Measurements from ENCODE around the gene CPN1.
"Not testable (repeated sequence)": the region's sequence is repeated elsewhere in the genome, so short reads cannot be mapped to it uniquely, and the experiment has no call there.

The CPN1 gene

DNA sequence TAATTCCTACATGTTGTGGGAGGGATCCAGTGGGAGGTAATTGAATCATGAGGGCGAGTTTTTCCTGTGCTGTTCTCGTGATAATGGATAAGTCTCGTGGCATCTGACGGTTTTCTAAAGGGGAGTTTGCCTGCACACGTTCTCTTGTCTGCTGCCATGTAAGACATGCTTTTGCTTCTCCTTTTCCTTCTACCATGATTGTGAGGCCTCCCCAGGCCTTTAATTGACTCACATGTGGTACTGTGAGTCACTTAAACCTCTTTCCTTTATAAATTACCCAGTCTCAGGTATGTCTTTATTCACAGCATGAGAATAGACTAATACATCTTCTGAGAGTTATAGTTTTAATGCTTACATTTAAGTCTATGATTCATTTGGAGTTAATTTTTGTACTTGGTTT, 22.6 kb upstream of the CPN1 start:
- TF ChIP-seq, protein P1, sequence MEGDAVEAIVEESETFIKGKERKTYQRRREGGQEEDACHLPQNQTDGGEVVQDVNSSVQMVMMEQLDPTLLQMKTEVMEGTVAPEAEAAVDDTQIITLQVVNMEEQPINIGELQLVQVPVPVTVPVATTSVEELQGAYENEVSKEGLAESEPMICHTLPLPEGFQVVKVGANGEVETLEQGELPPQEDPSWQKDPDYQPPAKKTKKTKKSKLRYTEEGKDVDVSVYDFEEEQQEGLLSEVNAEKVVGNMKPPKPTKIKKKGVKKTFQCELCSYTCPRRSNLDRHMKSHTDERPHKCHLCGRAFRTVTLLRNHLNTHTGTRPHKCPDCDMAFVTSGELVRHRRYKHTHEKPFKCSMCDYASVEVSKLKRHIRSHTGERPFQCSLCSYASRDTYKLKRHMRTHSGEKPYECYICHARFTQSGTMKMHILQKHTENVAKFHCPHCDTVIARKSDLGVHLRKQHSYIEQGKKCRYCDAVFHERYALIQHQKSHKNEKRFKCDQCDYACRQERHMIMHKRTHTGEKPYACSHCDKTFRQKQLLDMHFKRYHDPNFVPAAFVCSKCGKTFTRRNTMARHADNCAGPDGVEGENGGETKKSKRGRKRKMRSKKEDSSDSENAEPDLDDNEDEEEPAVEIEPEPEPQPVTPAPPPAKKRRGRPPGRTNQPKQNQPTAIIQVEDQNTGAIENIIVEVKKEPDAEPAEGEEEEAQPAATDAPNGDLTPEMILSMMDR (IDR thresholded peaks at IDR 0.05; ENCODE audit: control insufficient read depth, insufficient read depth, low read depth, low read length, missing control alignments): no peak
- H3K4me3 ChIP-seq (ENCODE audit: control insufficient read depth, low read depth, low read length): no peak overlapping the region
- no peak for DNase-seq (ENCODE audit: low read depth)

DNA sequence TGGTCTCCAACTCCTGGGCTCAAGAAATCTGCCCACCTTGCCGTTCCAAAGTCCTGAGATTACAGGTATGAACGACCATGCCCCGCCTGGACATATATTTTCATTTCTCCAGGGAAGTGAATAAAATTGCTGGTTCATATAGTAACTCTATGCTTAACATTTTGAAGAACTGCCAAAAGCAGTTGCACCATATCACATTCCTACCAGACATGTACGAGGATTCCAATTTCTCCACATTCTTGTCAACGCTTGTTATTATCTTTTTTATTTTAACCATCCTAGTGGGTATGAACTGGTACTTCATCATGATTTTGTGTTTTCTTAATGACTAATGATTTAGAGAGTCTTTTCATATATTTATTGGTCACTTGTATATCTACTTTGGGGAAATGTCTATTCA, 21.9 kb upstream of the CPN1 start:
- TF ChIP-seq, protein P1 (IDR thresholded peaks at IDR 0.05; ENCODE audit: control insufficient read depth, insufficient read depth, low read depth, low read length, missing control alignments): no peak
- H3K4me3 ChIP-seq (ENCODE audit: control insufficient read depth, low read depth, low read length): no peak overlapping the region
- DNase-seq (ENCODE audit: low read depth): no peak

DNA sequence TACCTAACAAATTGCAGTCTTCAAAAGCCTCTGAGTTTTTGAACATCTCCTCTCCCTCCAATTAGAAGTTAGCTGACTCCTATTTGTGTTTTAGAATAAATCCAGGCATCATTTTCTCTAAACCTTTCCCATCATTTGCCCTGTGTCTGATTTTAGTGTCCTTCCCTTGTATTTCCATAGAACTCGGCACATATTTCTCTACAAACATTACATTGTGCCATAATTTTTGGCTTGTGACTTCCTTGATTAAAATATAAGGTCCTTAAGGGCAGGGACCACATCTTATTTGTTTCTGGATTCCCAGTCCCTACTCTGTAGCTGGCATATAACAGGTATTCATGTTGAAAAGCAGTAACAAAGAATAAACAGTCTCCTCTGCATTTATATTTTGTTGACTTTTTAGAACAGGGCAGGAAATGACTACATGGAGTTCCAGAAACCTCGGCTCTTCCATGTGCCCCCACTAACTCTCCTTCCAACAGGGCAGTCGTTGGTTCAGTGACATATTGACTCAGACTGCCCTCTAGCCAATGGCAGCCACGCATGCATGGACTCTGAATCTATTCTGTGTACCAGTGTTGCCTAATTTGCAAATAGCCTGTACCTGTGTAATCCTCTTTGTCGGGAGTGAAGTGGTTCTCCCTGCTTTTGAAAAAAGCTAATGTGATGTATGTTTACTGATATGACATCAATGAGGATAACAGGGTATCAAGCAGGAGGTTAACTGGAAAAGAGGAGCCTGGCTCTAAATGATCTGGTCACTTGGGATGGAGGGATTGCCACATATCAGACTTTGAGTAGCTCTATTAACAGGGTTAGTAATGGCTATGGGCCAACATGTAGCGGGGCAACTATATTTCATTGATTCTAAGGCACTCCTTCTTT, 19.8 kb upstream of the CPN1 start:
- DNase-seq (ENCODE audit: low read depth): no peak
- TF ChIP-seq, protein P1 (IDR thresholded peaks at IDR 0.05; ENCODE audit: control insufficient read depth, insufficient read depth, low read depth, low read length, missing control alignments): no peak
- no peak overlapping the region for H3K4me3 ChIP-seq (ENCODE audit: control insufficient read depth, low read depth, low read length)

DNA sequence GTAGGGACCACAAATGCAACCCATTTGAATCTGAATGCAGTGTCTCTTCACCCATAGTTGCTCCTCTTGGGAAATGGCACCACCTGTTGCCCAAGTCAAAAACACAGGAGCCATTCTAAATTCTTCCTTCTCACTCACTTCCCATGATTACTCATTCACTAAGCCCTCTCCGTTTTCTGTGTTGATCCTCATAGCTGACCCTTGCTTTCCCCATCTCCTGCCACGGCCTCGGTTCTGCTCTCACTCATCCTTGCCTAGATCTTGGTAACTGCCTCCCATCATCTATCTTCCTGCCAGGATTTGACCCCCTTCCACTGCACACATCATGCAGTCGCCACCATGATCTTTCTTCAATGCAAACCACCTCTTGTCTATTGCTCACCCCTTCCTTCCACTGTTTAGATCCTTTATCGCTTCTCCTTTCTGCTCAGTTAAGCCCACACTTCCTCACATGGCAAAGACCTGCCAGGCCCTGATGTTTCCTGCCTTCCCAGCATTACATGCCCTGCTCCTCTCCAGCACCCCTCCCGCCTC, 19.0 kb upstream of the CPN1 start:
- DNase-seq (ENCODE audit: low read depth): no peak
- H3K4me3 ChIP-seq (ENCODE audit: control insufficient read depth, low read depth, low read length): no peak overlapping the region
- TF ChIP-seq, protein P1 (IDR thresholded peaks at IDR 0.05; ENCODE audit: control insufficient read depth, insufficient read depth, low read depth, low read length, missing control alignments): peak; percentile 43

DNA sequence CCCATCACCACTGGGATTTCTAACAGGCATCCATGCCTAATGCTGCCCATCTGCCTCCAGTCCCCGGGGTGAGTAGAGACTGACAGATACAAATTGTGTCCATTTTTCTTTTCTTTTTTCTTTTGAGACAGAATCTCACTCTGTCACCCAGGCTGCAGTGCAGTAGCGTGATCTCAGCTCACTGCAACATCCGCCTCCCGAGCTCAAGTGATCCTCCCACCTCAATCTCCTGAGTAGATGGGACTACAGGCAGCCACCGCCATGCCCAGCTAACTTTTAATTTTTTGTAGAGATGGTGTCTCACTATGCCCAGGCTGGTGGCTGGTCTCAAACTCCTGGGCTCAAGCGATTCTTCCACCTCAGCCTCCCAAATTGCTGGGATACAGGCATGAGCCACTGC, 7.6 kb upstream of the CPN1 start:
- TF ChIP-seq, protein P1 (IDR thresholded peaks at IDR 0.05; ENCODE audit: control insufficient read depth, insufficient read depth, low read depth, low read length, missing control alignments): no peak
- DNase-seq (ENCODE audit: low read depth): no peak
- H3K4me3 ChIP-seq (ENCODE audit: control insufficient read depth, low read depth, low read length): no peak overlapping the region

DNA sequence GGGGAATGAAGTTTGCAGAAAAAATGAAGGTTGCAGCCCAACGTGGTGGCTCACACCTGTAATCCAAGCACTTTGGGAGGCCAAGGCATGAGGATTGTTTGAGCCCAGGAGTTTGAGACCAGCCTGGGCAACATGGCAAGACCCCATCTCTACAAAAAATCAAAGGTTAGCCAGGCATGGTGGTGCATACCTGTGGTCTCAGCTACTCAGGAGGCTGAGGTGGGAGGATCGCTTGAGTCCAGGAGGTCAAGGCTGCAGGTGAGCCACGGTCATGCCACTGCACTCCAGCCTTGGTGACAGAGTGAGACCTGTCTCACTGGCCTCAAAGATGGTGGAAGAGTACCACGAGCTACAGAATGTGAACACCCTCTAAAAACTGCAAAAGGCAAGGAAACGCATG, 5.0 kb upstream of the CPN1 start:
- not testable (repeated sequence) for H3K4me3 ChIP-seq (ENCODE audit: control insufficient read depth, low read depth, low read length); DNase-seq (ENCODE audit: low read depth)

DNA sequence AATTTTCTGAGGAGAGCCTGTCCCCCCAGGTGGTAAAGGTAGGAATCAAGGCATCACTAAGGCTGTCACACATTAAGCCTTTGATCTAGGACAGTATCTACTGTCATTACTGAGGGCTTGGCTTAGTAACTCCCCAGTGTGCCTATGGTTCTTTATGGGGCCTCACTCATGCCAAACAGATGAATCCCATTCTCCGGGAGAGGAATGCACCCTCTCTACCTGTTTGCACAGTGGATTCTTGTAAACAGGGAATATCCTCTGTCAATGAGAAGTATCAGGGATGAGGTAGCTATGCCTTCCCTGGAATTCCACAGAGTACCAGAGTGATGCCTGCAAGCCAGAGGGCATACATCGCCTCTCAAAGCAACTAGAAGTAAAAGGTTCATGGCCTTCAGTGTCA, 3.9 kb upstream of the CPN1 start:
- H3K4me3 ChIP-seq (ENCODE audit: control insufficient read depth, low read depth, low read length): no peak overlapping the region
- TF ChIP-seq, protein P1 (IDR thresholded peaks at IDR 0.05; ENCODE audit: control insufficient read depth, insufficient read depth, low read depth, low read length, missing control alignments): no peak
- DNase-seq (ENCODE audit: low read depth): no peak

All from AG09309 (cell line).